ENCODE results near the gene PTPRN2.

PTPRN2 gene

GRCh38 chr7:157969995-157970394 lies 617.6 kb downstream of the PTPRN2 start:
- FAIRE-seq (no peak), DNase-seq (ENCODE audit: insufficient read length, low spot score) (no peak)
- TF ChIP-seq, protein P1, sequence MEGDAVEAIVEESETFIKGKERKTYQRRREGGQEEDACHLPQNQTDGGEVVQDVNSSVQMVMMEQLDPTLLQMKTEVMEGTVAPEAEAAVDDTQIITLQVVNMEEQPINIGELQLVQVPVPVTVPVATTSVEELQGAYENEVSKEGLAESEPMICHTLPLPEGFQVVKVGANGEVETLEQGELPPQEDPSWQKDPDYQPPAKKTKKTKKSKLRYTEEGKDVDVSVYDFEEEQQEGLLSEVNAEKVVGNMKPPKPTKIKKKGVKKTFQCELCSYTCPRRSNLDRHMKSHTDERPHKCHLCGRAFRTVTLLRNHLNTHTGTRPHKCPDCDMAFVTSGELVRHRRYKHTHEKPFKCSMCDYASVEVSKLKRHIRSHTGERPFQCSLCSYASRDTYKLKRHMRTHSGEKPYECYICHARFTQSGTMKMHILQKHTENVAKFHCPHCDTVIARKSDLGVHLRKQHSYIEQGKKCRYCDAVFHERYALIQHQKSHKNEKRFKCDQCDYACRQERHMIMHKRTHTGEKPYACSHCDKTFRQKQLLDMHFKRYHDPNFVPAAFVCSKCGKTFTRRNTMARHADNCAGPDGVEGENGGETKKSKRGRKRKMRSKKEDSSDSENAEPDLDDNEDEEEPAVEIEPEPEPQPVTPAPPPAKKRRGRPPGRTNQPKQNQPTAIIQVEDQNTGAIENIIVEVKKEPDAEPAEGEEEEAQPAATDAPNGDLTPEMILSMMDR (IDR thresholded peaks at IDR 0.05; ENCODE audit: insufficient read depth, missing control alignments): no peak

DNA sequence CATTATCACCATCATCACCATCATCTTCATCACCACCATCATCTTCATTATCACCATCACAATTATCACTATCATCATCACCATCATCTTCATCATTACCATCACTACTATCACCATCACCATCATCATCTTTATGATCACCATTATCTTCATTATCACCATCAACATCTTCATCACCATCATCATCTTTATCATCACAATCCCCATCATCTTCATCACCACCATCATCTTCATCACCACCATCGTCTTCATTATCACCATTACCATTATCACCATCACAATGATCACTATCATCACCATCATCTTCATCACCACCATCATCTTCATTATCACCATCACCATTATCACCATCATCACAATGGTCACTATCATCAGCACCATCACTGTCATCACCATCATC lies 621.1 kb downstream of the PTPRN2 start:
- DNase-seq (ENCODE audit: insufficient read length, low spot score): no peak
- no peak for FAIRE-seq
- TF ChIP-seq, protein P1 (IDR thresholded peaks at IDR 0.05; ENCODE audit: insufficient read depth, missing control alignments): no peak

DNA sequence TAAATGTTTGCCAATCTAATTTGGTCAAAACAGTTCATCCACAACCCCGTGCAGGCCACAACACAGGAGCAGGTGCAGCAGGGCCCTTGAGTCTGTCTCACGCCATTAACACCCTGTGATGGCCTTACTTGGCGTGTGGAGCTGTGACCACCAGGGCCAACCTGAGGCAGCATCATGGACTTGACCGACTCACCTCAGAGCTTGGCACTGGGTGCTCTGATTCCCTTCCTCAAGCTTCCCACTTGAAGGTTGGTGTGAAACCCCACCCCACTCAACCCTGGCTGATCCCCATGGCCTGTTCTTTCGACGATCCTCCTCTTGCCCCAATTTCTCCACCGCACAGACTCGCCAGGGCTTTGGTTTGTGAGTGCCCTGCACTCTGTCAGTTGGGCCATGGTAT lies 623.1 kb downstream of the PTPRN2 start:
- DNase-seq (ENCODE audit: insufficient read length, low spot score): no peak
- TF ChIP-seq, protein P1 (IDR thresholded peaks at IDR 0.05; ENCODE audit: insufficient read depth, missing control alignments): no peak
- no peak for FAIRE-seq

DNA sequence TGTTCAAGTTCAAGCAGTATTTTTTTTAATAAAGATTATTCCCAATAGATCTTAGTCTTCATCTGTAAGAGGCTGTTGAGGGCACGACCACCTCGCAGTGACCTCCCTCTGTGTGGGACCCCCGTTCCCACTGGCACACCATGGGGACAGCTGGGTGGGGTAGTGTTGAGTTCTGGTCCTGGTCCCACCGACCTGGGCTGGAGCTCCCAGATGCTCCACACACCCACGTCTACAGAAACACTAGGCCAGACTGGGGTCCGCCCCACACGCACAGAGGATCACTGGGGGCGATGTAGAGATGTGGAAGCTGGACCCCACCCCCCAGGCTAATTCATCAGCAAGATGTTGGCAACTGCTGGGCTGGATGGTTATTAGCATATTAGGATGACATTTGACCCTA lies 623.6 kb downstream of the PTPRN2 start:
- DNase-seq (ENCODE audit: insufficient read length, low spot score) (no peak), FAIRE-seq (no peak)
- TF ChIP-seq, protein P1 (IDR thresholded peaks at IDR 0.05; ENCODE audit: insufficient read depth, missing control alignments): no peak

- TF ChIP-seq, protein P1 (IDR thresholded peaks at IDR 0.05; ENCODE audit: insufficient read depth, missing control alignments): no peak
- DNase-seq (ENCODE audit: insufficient read length, low spot score) (no peak), FAIRE-seq (no peak)
Observed at GRCh38 chr7:157963526-157963925, 624.1 kb downstream of the PTPRN2 start.

GRCh38 chr7:157962458-157963306 lies 624.9 kb downstream of the PTPRN2 start:
- DNase-seq (ENCODE audit: insufficient read length, low spot score): no peak
- TF ChIP-seq, protein P1 (IDR thresholded peaks at IDR 0.05; ENCODE audit: insufficient read depth, missing control alignments): no peak
- FAIRE-seq: no peak

DNA sequence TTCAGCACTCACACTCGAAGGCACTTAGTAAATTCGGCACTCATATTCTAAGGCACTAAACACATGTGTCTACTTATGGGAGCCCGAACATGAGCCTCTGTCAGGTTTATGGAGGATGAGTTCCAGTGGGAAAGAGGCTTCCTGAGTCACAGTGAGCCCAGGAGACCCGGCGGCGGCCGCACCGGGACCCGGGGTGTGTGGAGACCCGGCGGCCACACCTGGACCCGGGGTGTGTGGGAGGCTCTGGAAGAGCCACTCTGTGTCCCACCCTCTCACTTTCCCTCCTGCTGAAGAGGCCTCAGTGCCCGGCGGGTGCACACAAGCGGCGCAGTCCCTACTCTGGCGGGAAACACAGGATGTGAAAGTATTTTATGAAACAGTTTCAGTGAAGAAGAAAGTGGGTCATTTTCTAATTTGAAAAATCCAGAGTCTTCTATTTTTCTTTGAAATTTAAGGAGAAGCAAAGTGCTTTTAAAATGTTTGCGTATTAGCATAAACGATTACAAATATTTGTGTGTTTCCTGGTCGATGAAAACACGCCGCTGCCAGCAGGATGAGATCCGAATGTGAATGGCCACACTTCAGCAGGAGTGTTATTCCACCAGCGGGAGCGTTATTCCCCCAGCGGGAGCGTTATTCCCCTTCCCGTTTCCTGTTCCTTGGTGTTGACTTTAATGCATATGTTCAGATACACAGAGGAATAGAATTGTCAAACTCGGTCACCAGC lies 625.7 kb downstream of the PTPRN2 start:
- TF ChIP-seq, protein P1 (IDR thresholded peaks at IDR 0.05; ENCODE audit: insufficient read depth, missing control alignments): no peak
- no peak for FAIRE-seq
- no peak for DNase-seq (ENCODE audit: insufficient read length, low spot score)
